Measurements from ENCODE around the gene YTHDF1. TPM values are rescaled to one million over a fixed set of nuclear protein-coding genes. Genes with fewer than 3 reads are reported as not detected.

YTHDF1 gene
- total RNA-seq, 4 donors from 2014 or later: 20.9 to 24.3 (median 21.8) TPM

DNA sequence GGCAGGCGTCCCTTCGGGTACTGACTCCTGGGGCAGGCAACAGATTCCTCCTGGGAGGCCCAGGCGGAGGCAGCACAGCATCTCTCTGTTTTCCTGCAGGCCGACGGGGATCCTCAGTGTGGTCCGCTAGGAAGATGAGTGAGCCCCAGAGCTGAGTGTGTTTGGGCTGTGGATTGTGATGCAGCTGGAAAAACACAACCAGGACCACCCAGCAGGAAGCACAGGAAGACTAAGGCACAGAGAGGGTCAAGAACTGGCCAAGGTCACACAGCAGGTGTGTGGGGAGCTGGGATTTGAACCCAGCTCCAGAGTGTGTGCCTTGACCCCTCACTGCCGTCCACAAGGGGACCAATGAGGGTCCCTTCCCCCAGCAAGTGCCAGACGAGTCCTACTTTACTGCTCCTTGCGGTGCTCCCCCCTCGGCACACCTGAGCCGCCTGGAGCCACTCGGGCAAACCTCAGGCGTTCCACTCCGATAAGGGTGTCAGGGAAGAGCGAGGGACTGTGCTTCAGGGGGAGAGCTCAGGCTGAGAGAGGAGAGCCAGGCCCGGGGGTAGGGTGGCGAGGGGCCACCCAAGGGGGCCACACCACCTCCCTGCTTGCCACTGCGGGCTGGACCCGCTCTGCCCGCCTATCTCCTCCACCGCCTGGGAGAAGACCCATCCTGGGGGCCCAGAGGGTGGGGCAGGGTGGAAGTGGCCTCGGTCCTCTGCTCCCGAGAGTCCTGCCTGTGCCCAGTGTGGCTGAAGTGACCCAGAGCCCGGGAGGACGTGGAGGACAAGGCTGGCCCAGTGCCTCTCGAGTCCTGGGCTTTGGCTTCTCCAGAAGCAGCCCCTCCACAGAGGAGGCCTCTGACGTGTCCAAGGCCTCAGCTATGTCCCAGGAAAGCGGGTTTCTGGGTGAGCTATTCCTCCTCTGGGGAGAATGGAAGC is 63.3 kb downstream of the YTHDF1 start:
- TF ChIP-seq, protein P1, sequence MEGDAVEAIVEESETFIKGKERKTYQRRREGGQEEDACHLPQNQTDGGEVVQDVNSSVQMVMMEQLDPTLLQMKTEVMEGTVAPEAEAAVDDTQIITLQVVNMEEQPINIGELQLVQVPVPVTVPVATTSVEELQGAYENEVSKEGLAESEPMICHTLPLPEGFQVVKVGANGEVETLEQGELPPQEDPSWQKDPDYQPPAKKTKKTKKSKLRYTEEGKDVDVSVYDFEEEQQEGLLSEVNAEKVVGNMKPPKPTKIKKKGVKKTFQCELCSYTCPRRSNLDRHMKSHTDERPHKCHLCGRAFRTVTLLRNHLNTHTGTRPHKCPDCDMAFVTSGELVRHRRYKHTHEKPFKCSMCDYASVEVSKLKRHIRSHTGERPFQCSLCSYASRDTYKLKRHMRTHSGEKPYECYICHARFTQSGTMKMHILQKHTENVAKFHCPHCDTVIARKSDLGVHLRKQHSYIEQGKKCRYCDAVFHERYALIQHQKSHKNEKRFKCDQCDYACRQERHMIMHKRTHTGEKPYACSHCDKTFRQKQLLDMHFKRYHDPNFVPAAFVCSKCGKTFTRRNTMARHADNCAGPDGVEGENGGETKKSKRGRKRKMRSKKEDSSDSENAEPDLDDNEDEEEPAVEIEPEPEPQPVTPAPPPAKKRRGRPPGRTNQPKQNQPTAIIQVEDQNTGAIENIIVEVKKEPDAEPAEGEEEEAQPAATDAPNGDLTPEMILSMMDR (IDR thresholded peaks at IDR 0.05; ENCODE audit: low read depth): no peak

DNA sequence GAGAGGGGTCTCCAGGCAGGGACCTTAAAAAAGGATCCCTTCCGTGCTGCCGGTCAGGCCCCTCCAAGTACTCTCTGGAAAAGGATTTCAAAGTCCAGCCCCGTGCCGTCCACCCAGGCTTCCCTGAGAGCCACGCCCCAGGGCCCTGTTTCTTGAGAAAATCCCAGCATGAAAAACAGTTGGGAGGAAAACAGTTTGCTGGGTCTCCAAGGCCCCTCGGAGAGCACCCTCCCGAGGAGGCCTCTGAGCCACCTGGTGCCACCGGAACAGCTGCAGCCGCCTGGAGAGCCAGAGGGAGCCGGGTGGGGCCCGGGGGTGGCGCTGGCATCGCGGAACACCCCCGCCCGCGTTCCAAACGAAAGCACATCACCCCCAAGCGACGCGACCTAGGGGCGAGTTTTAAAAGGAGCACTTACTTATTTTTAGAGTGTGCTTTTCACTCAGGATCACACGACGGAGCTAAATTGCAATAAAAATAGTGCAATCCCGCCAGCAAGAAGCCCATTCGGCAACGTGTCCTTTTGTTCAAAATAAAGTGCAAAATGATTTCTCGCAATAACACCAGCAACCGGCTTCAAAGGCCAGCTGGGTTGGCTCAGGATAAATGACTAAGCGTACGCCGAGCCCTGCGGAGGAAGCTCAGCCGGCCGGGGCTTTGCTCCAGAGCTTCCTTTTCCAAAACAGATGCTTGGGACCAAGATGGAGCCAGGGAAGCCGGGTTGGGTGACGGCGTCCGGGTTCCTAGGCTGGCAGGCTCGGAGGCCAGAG is 64.2 kb downstream of the YTHDF1 start:
- TF ChIP-seq, protein P1 (IDR thresholded peaks at IDR 0.05; ENCODE audit: low read depth): no peak

DNA sequence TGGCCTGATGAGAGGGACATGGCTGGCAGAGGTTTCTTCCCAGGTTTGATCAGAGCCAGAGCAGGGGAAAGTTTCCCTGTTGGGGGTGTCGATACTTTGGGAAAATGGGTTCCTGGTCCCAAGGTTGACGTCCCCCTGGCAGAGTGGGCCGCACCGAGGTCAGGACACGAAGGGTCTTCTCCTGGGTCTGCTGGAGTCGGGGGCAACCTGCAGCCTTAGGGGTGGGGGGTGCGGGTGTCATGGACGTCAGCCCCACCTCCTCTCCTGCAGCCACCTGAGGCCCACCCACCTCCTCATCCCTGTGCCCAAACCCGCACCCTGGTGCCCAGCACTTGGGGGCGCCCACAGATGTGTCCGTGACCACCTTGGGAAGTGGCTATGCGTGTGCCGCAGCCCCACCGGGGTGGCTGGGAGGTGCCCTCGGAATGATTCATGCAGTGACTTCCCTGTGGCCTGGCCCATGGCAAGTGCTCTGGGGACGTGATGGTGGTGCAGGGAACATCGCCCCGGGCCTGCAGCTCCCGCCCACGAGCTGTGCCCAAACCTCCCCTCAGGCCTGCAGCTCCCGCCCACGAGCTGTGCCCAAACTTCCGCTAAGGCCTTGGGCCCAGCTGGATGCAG is 64.9 kb downstream of the YTHDF1 start:
- TF ChIP-seq, protein P1 (IDR thresholded peaks at IDR 0.05; ENCODE audit: low read depth): no peak

DNA sequence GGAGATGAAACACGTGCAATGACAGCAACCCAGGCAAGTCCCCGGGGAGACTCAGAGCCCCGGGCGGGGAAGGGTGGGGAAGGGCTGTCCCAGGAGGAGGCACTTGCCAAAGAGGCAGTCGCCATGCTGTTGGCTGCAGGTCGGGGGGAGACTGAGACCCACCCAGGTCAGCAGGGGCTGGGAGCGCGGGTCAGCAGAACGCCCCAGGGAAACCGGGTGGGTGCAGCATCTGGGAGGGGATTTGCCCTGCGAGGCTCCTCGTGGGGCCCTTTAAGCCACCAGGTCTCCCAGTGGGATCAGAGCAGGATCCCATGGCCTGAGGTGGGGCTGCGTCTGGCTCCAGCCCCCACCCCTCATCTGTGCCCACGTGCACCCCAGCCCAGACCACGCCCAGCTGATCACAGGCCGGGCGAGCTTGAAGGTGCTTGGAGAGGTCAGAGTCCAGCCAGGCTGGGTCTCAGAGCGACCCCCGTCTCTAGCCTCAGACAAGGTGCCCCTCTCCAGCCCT is 65.5 kb downstream of the YTHDF1 start:
- TF ChIP-seq, protein P1 (IDR thresholded peaks at IDR 0.05; ENCODE audit: low read depth): no peak

DNA sequence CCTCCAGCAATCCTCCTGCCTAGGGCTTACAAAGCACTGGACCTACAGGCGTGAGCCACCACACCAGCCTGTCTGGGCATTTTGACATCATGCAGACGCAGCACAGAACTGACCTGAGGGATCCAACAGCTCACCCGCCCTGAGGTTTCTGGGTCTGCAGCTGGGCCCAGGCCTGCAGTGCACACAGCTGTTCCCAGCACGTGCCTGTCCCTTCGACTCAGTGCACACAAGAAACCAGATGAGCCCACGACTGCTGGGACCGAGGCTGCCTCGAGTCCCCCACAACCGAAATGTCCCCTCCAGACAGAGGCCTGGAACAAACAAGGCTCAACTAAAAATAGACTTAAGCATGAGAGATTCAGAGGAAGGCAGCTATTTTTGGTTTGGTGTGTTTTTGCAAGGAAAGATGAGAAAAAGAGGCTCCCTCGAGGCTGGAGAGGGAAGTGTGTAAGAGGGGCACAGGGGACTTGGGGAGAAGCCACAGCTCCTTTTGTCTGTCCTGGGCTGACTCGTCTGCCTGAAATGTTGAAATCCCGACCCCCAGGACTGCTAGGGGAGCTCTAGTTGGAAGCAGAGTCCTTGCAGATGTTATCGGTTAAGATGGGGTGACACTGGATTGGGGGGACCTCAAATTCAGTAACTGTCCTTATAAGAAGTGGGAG is 66.3 kb downstream of the YTHDF1 start:
- TF ChIP-seq, protein P1 (IDR thresholded peaks at IDR 0.05; ENCODE audit: low read depth): no peak

DNA sequence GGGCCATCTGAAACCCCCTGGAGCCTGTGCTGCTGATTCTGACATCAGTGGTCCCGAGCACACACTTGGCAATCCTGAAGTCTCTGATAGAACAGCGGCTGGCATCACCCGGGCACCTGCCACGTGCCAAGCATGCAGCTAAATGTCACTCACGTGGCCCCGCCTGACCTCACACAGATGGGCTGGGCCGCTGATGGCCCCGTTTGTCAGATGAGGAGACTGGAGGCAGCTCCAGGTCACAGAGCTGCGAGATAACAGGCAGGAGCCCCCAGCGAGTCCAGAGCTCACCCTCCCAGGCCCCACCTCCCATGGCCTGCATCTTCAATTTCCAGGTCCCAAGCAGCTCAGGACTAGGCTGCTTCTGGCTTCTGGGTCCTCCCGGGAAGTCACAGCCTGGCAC is 67.2 kb downstream of the YTHDF1 start:
- TF ChIP-seq, protein P1 (IDR thresholded peaks at IDR 0.05; ENCODE audit: low read depth): no peak

Measured in subcutaneous adipose tissue (tissue), 4 donors.